KBM-7 (cell line): ENCODE results near the gene ANGPTL4.
"Not testable (repeated sequence)": the region's sequence is repeated elsewhere in the genome, so short reads cannot be mapped to it uniquely, and the experiment has no call there.

Source experiments
- DNase-seq: peaks from one replicate; pipeline ENCODE4 v3.0.0-alpha.2; 2015
- in situ Hi-C: fragments of 300-500 bp; cut with MboI; formaldehyde crosslinking; loops from 2 replicates; pipeline ENCODE4 v1.14.3; 2020; ENCODE audit warnings: low sequenced_read_pairs, low pct_unique_long_range_greater_than_20kb, mixed read lengths

ANGPTL4 gene

GRCh38 chr19:8332976-8333766 is 30.8 kb upstream of the ANGPTL4 start:
- in situ Hi-C loops: no loop called here
- no peak for DNase-seq

GRCh38 chr19:8333767-8334457 is 30.0 kb upstream of the ANGPTL4 start:
- no peak for DNase-seq
- in situ Hi-C loops: no loop called here

- in situ Hi-C loops: no loop called here
- no peak for DNase-seq
These were observed 29.3 kb upstream of the ANGPTL4 start for GRCh38 chr19:8334458-8335342.

GRCh38 chr19:8335343-8336071 is 28.4 kb upstream of the ANGPTL4 start:
- in situ Hi-C loops: no loop called here
- DNase-seq: no peak

GRCh38 chr19:8336072-8336569 is 27.8 kb upstream of the ANGPTL4 start:
- in situ Hi-C loops: no loop called here
- no peak for DNase-seq

- no peak for DNase-seq
- in situ Hi-C loops: no loop called here
These were observed 27.3 kb upstream of the ANGPTL4 start for GRCh38 chr19:8336660-8337059.

- DNase-seq: no peak
- in situ Hi-C loops: no loop called here
These were observed 26.2 kb upstream of the ANGPTL4 start for GRCh38 chr19:8337728-8338127.

GRCh38 chr19:8338835-8339234 is 25.1 kb upstream of the ANGPTL4 start:
- in situ Hi-C loops: no loop called here
- DNase-seq: no peak

- DNase-seq: no peak
- in situ Hi-C loops: no loop called here
These were observed 23.4 kb upstream of the ANGPTL4 start for GRCh38 chr19:8340341-8341096.

- in situ Hi-C loops, DNase-seq: not testable (repeated sequence)
These were observed 22.5 kb upstream of the ANGPTL4 start for GRCh38 chr19:8341504-8341903.

- in situ Hi-C loops: no loop called here
- no peak for DNase-seq
These were observed 21.7 kb upstream of the ANGPTL4 start for GRCh38 chr19:8342316-8342683.

GRCh38 chr19:8342684-8343482 is 21.1 kb upstream of the ANGPTL4 start, which contains the start of gene KANK3:
TSS of gene KANK3 (minus strand) at chr19:8343262. CDS start at chr19:8337828, 5,434 bp downstream.
- in situ Hi-C loops: no loop called here
- peak; percentile 89 for DNase-seq

- in situ Hi-C loops: no loop called here
- DNase-seq: no peak
These were observed 20.5 kb upstream of the ANGPTL4 start for GRCh38 chr19:8343483-8343844.

- in situ Hi-C loops, DNase-seq: not testable (repeated sequence)
These were observed 14.2 kb upstream of the ANGPTL4 start for GRCh38 chr19:8349629-8350372.

GRCh38 chr19:8352134-8352827 is 11.7 kb upstream of the ANGPTL4 start:
- in situ Hi-C loops: no loop called here
- no peak for DNase-seq

GRCh38 chr19:8352845-8353244 is 11.1 kb upstream of the ANGPTL4 start:
- in situ Hi-C loops, DNase-seq: not testable (repeated sequence)
